Endothelial cell of umbilical vein (primary cell): ENCODE measurements around the gene KCNK2. TPM values are rescaled to one million over a fixed set of nuclear protein-coding genes. Genes with fewer than 3 reads are reported as not detected.

Experiments used
- BruUV-seq: library from RNA; stranded (reverse); fragments of 400-500 nt; replicated peaks from 2 replicates; lab custom pipeline; 2021; lab: Mats Ljungman, UMichigan
- CTCF ChIA-PET: fragments of 300-600, 350-600 bp; sonication (Branson Sonifier 250); formaldehyde crosslinking; loops from one replicate; lab custom pipeline; 2021; ENCODE audit warnings: antibody characterized with exemption, inconsistent platforms; lab: Charles Lee
- POLR2A ChIA-PET: fragments of 300-600, 350-600 bp; sonication (Branson Sonifier 250); formaldehyde crosslinking; loops from one replicate; lab custom pipeline; 2021; ENCODE audit warnings: antibody characterized with exemption, inconsistent platforms; lab: Charles Lee
- DNase-seq: peaks from one replicate; pipeline ENCODE4 v3.0.0-alpha.2; 2011; ENCODE audit warnings: low read depth, low spot score
- FAIRE-seq: peaks from 2 replicates; lab custom pipeline; 2011; peaks lifted over from hg19 to GRCh38; lab: Jason Lieb, UNC
- H2AFZ ChIP-seq: 2 replicates; pipeline ENCODE4 v1.6.0; 2012; ENCODE audit warnings: low read depth, low read length, control low read depth, inconsistent platforms
- H3K27ac ChIP-seq: 2 replicates; pipeline ENCODE4 v1.5.1; 2011; ENCODE audit warnings: low read depth, mild to moderate bottlenecking, control low read depth, low read length, moderate library complexity; ENCODE audit not compliant: insufficient read depth
- H3K27me3 ChIP-seq, 2 experiments: 2 replicates each; pipeline versions ENCODE4 v1.6.0 to v1.6.1; 2011; ENCODE audit warnings: low read length in 2 of 2, mixed read lengths in 1 of 2; ENCODE audit not compliant: control insufficient read depth in 2 of 2, insufficient read depth in 2 of 2
- H3K36me3 ChIP-seq, 2 experiments: 2 replicates in 1 of 2; 3 replicates in 1 of 2; pipeline ENCODE4 v1.5.1; 2011; ENCODE audit warnings: low read length in 2 of 2, mild to moderate bottlenecking in 1 of 2, moderate library complexity in 1 of 2; ENCODE audit not compliant: control insufficient read depth in 2 of 2, insufficient read depth in 2 of 2; ENCODE audit errors: extremely low read depth in 1 of 2
- H3K4me1 ChIP-seq: 3 replicates; pipeline ENCODE4 v1.5.1; 2011; ENCODE audit warnings: mild to moderate bottlenecking, low read length; ENCODE audit not compliant: control insufficient read depth, insufficient read depth; ENCODE audit errors: extremely low read depth
- H3K4me2 ChIP-seq: 2 replicates; pipeline ENCODE4 v1.6.1; 2011; ENCODE audit warnings: low read length, control low read depth, mixed read lengths; ENCODE audit not compliant: insufficient read depth
- H3K4me3 ChIP-seq, 3 experiments: fragments of 200-600 bp in 1 of 3; sonication (generic), shearing (Covaris generic) in 1 of 3; replicated peaks in 1 of 3; 2 replicates each; pipeline ENCODE4 v1.5.1; 2011 to 2016; ENCODE audit warnings: control low read depth in 3 of 3, low read length in 3 of 3, mild to moderate bottlenecking in 2 of 3, inconsistent platforms in 1 of 3, low read depth in 1 of 3, moderate library complexity in 1 of 3; ENCODE audit not compliant: insufficient read depth in 1 of 3
- H3K79me2 ChIP-seq: 2 replicates; pipeline ENCODE4 v1.6.0; 2012; ENCODE audit warnings: low read length, inconsistent platforms; ENCODE audit not compliant: control insufficient read depth, insufficient read depth
- H3K9ac ChIP-seq: replicated peaks from 2 replicates; pipeline ENCODE3; 2011; ENCODE audit warnings: low read length, control low read depth; ENCODE audit not compliant: insufficient read depth; ENCODE audit errors: extremely low read depth
- H3K9me1 ChIP-seq: replicated peaks from 3 replicates; pipeline ENCODE4 v1.6.0; 2011; ENCODE audit warnings: mild to moderate bottlenecking, low read length; ENCODE audit not compliant: control insufficient read depth, insufficient read depth; ENCODE audit errors: extremely low read depth
- H3K9me3 ChIP-seq: replicated peaks from 2 replicates; pipeline ENCODE4 v1.5.1; 2012; ENCODE audit warnings: low read length, inconsistent platforms; ENCODE audit not compliant: control insufficient read depth, insufficient read depth
- H4K20me1 ChIP-seq: replicated peaks from 2 replicates; pipeline ENCODE3; 2011; ENCODE audit warnings: mild to moderate bottlenecking, low read length; ENCODE audit not compliant: control insufficient read depth, insufficient read depth; ENCODE audit errors: extremely low read depth
- EZH2 ChIP-seq: IDR thresholded peaks from 2 replicates; pipeline ENCODE4 v1.6.1; 2012; ENCODE audit warnings: borderline replicate concordance, low read depth, mild to moderate bottlenecking, moderate library complexity, low read length, inconsistent platforms; ENCODE audit not compliant: severe bottlenecking
- FOS ChIP-seq: IDR thresholded peaks from 2 replicates; pipeline ENCODE4 v1.6.1; 2011; ENCODE audit warnings: mild to moderate bottlenecking, low read length, moderate library complexity, borderline replicate concordance; ENCODE audit not compliant: insufficient read depth
- GATA2 ChIP-seq: IDR thresholded peaks from 2 replicates; pipeline ENCODE4 v1.7.0; 2011; ENCODE audit warnings: low read depth, mild to moderate bottlenecking, moderate library complexity, mixed read lengths, low read length; ENCODE audit not compliant: insufficient read length, insufficient read depth
- JUN ChIP-seq: IDR thresholded peaks from 2 replicates; pipeline ENCODE4 v1.6.1; 2011; ENCODE audit warnings: borderline replicate concordance, low read depth; ENCODE audit not compliant: insufficient read length, insufficient read depth
- MAX ChIP-seq: IDR thresholded peaks from 2 replicates; pipeline ENCODE4 v1.6.1; 2011; ENCODE audit not compliant: insufficient read depth, insufficient read length
- MYC ChIP-seq: IDR thresholded peaks from one replicate; pipeline ENCODE4 v1.6.1; 2011; ENCODE audit warnings: mild to moderate bottlenecking, low read depth, low read length
- POLR2A ChIP-seq: IDR thresholded peaks from 2 replicates; pipeline ENCODE4 v1.6.1; 2012; ENCODE audit warnings: low read depth, mild to moderate bottlenecking, control low read depth, low read length
- POLR2AphosphoS5 ChIP-seq: IDR thresholded peaks from 2 replicates; pipeline ENCODE4 v1.6.1; 2012; ENCODE audit warnings: low read depth, mild to moderate bottlenecking, control low read depth, low read length, moderate library complexity; ENCODE audit not compliant: insufficient read depth
- dilution Hi-C: fragments of 300-500 bp; cut with MboI; formaldehyde crosslinking; loops from one replicate; pipeline ENCODE4 v1.15.0; 2019; ENCODE audit warnings: low sequenced_read_pairs; ENCODE audit not compliant: extremely low pct_ligation_motif_present
- intact Hi-C: fragments of 100-400 bp; cut with micrococcal nuclease; formaldehyde crosslinking; loops from one replicate; pipeline ENCODE4 v1.10.0; 2022
- polyA plus RNA-seq, 4 experiments: library from polyadenylated mRNA; depleted of rRNA in 3 of 4; stranded (reverse) in 3 of 4; unstranded in 1 of 4; fragments of >200 nt; gene quantifications; 2 replicates each; pipeline versions ENCODE4 v1.2.1 to v1.2.3, GENCODE V29; 2011 to 2012; ENCODE audit warnings: missing spikeins in 1 of 4
- total RNA-seq: library from RNA; stranded (reverse); gene quantifications from 2 replicates; pipeline ENCODE4 v1.2.3, GENCODE V29; 2021
- TF ChIP-seq, protein P1 (sequence below), 2 donors: IDR thresholded peaks; 1 replicate in 1 of 2; 2 replicates in 1 of 2; pipeline ENCODE4 v1.5.1; 2011; ENCODE audit warnings: low read length in 2 of 2, mild to moderate bottlenecking in 2 of 2, moderate library complexity in 2 of 2, control low read depth in 1 of 2, inconsistent platforms in 1 of 2, low read depth in 1 of 2; ENCODE audit not compliant: insufficient read depth in 1 of 2; ENCODE audit errors: extremely low read depth in 1 of 2

KCNK2 gene
- total and polyA plus RNA-seq, 2 donors (not counting 3 experiments of a cell fraction or from before 2014, with no cell fraction given), result 0.08 to 0.46 TPM

GRCh38 chr1:215252164-215252563, 169.6 kb downstream of the KCNK2 start:
- no peak for FAIRE-seq
- TF ChIP-seq POLR2AphosphoS5 (no peak), EZH2 (no peak), MAX (no peak), MYC (no peak), JUN (no peak), FOS (no peak), POLR2A (no peak), GATA2 (no peak)
- TF ChIP-seq, protein P1, sequence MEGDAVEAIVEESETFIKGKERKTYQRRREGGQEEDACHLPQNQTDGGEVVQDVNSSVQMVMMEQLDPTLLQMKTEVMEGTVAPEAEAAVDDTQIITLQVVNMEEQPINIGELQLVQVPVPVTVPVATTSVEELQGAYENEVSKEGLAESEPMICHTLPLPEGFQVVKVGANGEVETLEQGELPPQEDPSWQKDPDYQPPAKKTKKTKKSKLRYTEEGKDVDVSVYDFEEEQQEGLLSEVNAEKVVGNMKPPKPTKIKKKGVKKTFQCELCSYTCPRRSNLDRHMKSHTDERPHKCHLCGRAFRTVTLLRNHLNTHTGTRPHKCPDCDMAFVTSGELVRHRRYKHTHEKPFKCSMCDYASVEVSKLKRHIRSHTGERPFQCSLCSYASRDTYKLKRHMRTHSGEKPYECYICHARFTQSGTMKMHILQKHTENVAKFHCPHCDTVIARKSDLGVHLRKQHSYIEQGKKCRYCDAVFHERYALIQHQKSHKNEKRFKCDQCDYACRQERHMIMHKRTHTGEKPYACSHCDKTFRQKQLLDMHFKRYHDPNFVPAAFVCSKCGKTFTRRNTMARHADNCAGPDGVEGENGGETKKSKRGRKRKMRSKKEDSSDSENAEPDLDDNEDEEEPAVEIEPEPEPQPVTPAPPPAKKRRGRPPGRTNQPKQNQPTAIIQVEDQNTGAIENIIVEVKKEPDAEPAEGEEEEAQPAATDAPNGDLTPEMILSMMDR (IDR thresholded peaks at IDR 0.05; ENCODE audit: extremely low read depth in 1 of 2, insufficient read depth in 1 of 2, low read depth in 1 of 2, low read length in 2 of 2), result no peak
- H3K4me3 ChIP-seq, result no peak overlapping the region
- ChIA-PET CTCF (no interaction called here), POLR2A (no interaction called here)
- H3K9ac ChIP-seq, result no peak overlapping the region
- no peaks in the 10 kb centered on the region for H3K27me3 ChIP-seq
- no peak overlapping the region for H3K27ac ChIP-seq
- intact Hi-C loops (no loop called here), dilution Hi-C loops (no loop called here)
- no TSS peak for BruUV-seq
- H4K20me1 ChIP-seq, result no peaks in the 10 kb centered on the region
- H3K4me2 ChIP-seq, result no peak overlapping the region
- DNase-seq, result no peak
- no peaks in the 10 kb centered on the region for H3K36me3 ChIP-seq
- H3K9me1 ChIP-seq, result no peaks in the 10 kb centered on the region
- no peaks in the 10 kb centered on the region for H3K4me1 ChIP-seq
- H3K9me3 ChIP-seq, result no peaks in the 10 kb centered on the region
- no peaks in the 10 kb centered on the region for H3K79me2 ChIP-seq
- H2AFZ ChIP-seq, result no peak overlapping the region
